HEK293 (cell line): Measurements from ENCODE around the gene FAM240A.

Experiments used
- CTCF ChIA-PET: fragments of 350-600 bp; formaldehyde crosslinking; extraction: SDS; loops from one replicate; lab custom pipeline; 2021; ENCODE audit warnings: antibody characterized with exemption; lab: Yijun Ruan, JAX
- POLR2A ChIA-PET: fragments of 300-600 bp; formaldehyde crosslinking; extraction: SDS; loops from one replicate; lab custom pipeline; 2020; ENCODE audit warnings: antibody characterized with exemption, inconsistent platforms; lab: Yijun Ruan, JAX
- H3K27ac ChIP-seq: fragments of 200-500 bp; sonication (Bioruptor generic); 2 replicates; pipeline ENCODE4 v1.5.1; 2014; ENCODE audit warnings: low read depth, low read length, control low read depth, inconsistent platforms; ENCODE audit errors: extremely low read depth
- H3K36me3 ChIP-seq, 2 experiments: fragments of 200-500 bp in 1 of 2; sonication (Bioruptor generic) in 1 of 2; 1 replicate in 1 of 2; 2 replicates in 1 of 2; pipeline ENCODE4 v1.5.1; 2014 to 2017; ENCODE audit warnings: inconsistent platforms in 2 of 2, low read length in 2 of 2; ENCODE audit not compliant: control insufficient read depth in 2 of 2, insufficient read depth in 1 of 2
- H3K4me1 ChIP-seq: fragments of 200-500 bp; sonication (Bioruptor generic); 2 replicates; pipeline ENCODE4 v1.5.1; 2014; ENCODE audit warnings: mild to moderate bottlenecking, low read length, inconsistent platforms; ENCODE audit not compliant: control insufficient read depth, insufficient read depth
- H3K4me3 ChIP-seq: 2 replicates; pipeline ENCODE4 v1.5.1; 2011; ENCODE audit warnings: low read depth, mild to moderate bottlenecking, control low read depth, low read length, moderate library complexity
- H3K9me3 ChIP-seq: fragments of 200-500 bp; sonication (Bioruptor generic); 2 replicates; pipeline ENCODE4 v1.5.1; 2014; ENCODE audit warnings: low read depth, low read length, inconsistent platforms; ENCODE audit not compliant: control insufficient read depth, insufficient read depth
- GLIS1 ChIP-seq: fragments of 450-650 bp; formaldehyde crosslinking; IDR thresholded peaks from 2 replicates; pipeline ENCODE4 v1.5.1; 2016; ENCODE audit warnings: missing biosample characterization, missing genetic modification characterization
- HIC1 ChIP-seq: fragments of 450-650 bp; formaldehyde crosslinking; IDR thresholded peaks from 2 replicates; pipeline ENCODE4 v1.5.1; 2016; ENCODE audit warnings: missing biosample characterization, missing genetic modification characterization
- PRDM2 ChIP-seq: fragments of 450-650 bp; formaldehyde crosslinking; IDR thresholded peaks from 2 replicates; pipeline ENCODE4 v1.5.1; 2016; ENCODE audit warnings: missing biosample characterization, missing genetic modification characterization, borderline replicate concordance
- PRDM6 ChIP-seq: fragments of 450-650 bp; formaldehyde crosslinking; IDR thresholded peaks from 2 replicates; pipeline ENCODE4 v1.5.1; 2017; ENCODE audit warnings: missing biosample characterization, missing genetic modification characterization
- REPIN1 ChIP-seq: fragments of 450-650 bp; formaldehyde crosslinking; IDR thresholded peaks from 2 replicates; pipeline ENCODE4 v1.5.1; 2017; ENCODE audit warnings: missing biosample characterization, missing genetic modification characterization, low read depth
- YY1 ChIP-seq: fragments of 450-650 bp; formaldehyde crosslinking; IDR thresholded peaks from 2 replicates; pipeline ENCODE4 v1.5.1; 2018; ENCODE audit warnings: missing biosample characterization, missing genetic modification characterization
- ZBTB1 ChIP-seq: fragments of 450-650 bp; formaldehyde crosslinking; IDR thresholded peaks from 2 replicates; pipeline ENCODE4 v1.5.1; 2016; ENCODE audit warnings: missing biosample characterization, missing genetic modification characterization
- ZNF169 ChIP-seq: fragments of 450-650 bp; formaldehyde crosslinking; IDR thresholded peaks from 2 replicates; pipeline ENCODE4 v1.5.1; 2016; ENCODE audit warnings: missing biosample characterization, missing genetic modification characterization
- ZNF221 ChIP-seq: fragments of 450-650 bp; formaldehyde crosslinking; IDR thresholded peaks from 2 replicates; pipeline ENCODE4 v1.5.1; 2017; ENCODE audit warnings: missing biosample characterization, missing genetic modification characterization, borderline replicate concordance
- ZNF26 ChIP-seq: fragments of 450-650 bp; formaldehyde crosslinking; IDR thresholded peaks from 2 replicates; pipeline ENCODE4 v1.5.1; 2016; ENCODE audit warnings: missing biosample characterization, missing genetic modification characterization
- ZNF324 ChIP-seq: fragments of 450-650 bp; formaldehyde crosslinking; IDR thresholded peaks from 2 replicates; pipeline ENCODE4 v1.5.1; 2016; ENCODE audit warnings: missing biosample characterization, missing genetic modification characterization
- ZNF350 ChIP-seq: fragments of 450-650 bp; formaldehyde crosslinking; IDR thresholded peaks from 2 replicates; pipeline ENCODE4 v1.5.0; 2017; ENCODE audit warnings: missing biosample characterization, mild to moderate bottlenecking, missing genetic modification characterization
- ZNF354C ChIP-seq: fragments of 450-650 bp; formaldehyde crosslinking; IDR thresholded peaks from 2 replicates; pipeline ENCODE4 v1.5.1; 2016; ENCODE audit warnings: missing biosample characterization, missing genetic modification characterization, low read depth, borderline replicate concordance
- ZNF362 ChIP-seq: fragments of 450-650 bp; formaldehyde crosslinking; IDR thresholded peaks from 2 replicates; pipeline ENCODE4 v1.5.1; 2016; ENCODE audit warnings: missing biosample characterization, missing genetic modification characterization
- ZNF510 ChIP-seq: fragments of 450-650 bp; formaldehyde crosslinking; IDR thresholded peaks from 2 replicates; pipeline ENCODE4 v1.5.1; 2018; ENCODE audit warnings: mild to moderate bottlenecking, missing genetic modification characterization, missing biosample characterization; ENCODE audit not compliant: insufficient replicate concordance
- ZNF549 ChIP-seq: fragments of 450-650 bp; IDR thresholded peaks from 2 replicates; pipeline ENCODE4 v1.5.1; 2018; ENCODE audit warnings: missing biosample characterization, missing genetic modification characterization, mild to moderate bottlenecking, inconsistent platforms, moderate library complexity
- ZNF629 ChIP-seq: fragments of 450-650 bp; formaldehyde crosslinking; IDR thresholded peaks from 2 replicates; pipeline ENCODE4 v1.5.1; 2017; ENCODE audit warnings: missing biosample characterization, missing genetic modification characterization
- ZNF664 ChIP-seq: fragments of 450-650 bp; formaldehyde crosslinking; IDR thresholded peaks from 2 replicates; pipeline ENCODE4 v1.5.1; 2016; ENCODE audit warnings: missing biosample characterization, missing genetic modification characterization
- ZNF791 ChIP-seq: fragments of 450-650 bp; formaldehyde crosslinking; IDR thresholded peaks from 2 replicates; pipeline ENCODE4 v1.5.1; 2016; ENCODE audit warnings: missing biosample characterization, missing genetic modification characterization
- ZSCAN18 ChIP-seq: fragments of 450-650 bp; formaldehyde crosslinking; IDR thresholded peaks from 2 replicates; pipeline ENCODE4 v1.5.1; 2016; ENCODE audit warnings: missing biosample characterization, missing genetic modification characterization

FAM240A gene

GRCh38 chr3:46639221-46639620 is 26.9 kb downstream of the FAM240A start:
- Histone ChIP-seq H3K27ac (no peak overlapping the region), H3K9me3 (no peaks in the 10 kb centered on the region), H3K4me1 (no peaks in the 10 kb centered on the region), H3K36me3 (no peaks in the 10 kb centered on the region)
- ChIA-PET POLR2A (no interaction called here), CTCF (no interaction called here)
- no peak for TF ChIP-seq ZNF26 (tag by site-specific recombination)
- TF ChIP-seq GLIS1 (tag by site-specific recombination), result no peak
- no peak for TF ChIP-seq ZNF664 (tag by site-specific recombination)
- no peak for TF ChIP-seq ZNF629 (tag by site-specific recombination)
- no peak for TF ChIP-seq PRDM6 (tag by site-specific recombination)
- TF ChIP-seq HIC1, result no peak
- TF ChIP-seq YY1 (tag by site-specific recombination), result no peak
- TF ChIP-seq REPIN1 (tag by site-specific recombination), result no peak
- no peak for TF ChIP-seq ZNF169 (tag by site-specific recombination)
- TF ChIP-seq ZNF350 (tag by site-specific recombination), result no peak
- no peak for TF ChIP-seq ZSCAN18 (tag by site-specific recombination)
- no peak for TF ChIP-seq ZNF791
- TF ChIP-seq, all 188 proteins: peak for 0
- no peak overlapping the region for H3K4me3 ChIP-seq

GRCh38 chr3:46640927-46641326 is 28.6 kb downstream of the FAM240A start:
- no peaks in the 10 kb centered on the region for H3K9me3 ChIP-seq
- ChIA-PET POLR2A (no interaction called here), CTCF (interaction anchor here (0.5 kb wide), 1 partner anchor 128 kb away, joined by 3 read pairs; no protein-coding TSS in a partner anchor)
- no peaks in the 10 kb centered on the region for H3K36me3 ChIP-seq
- H3K4me3 ChIP-seq, result no peak overlapping the region
- no peak overlapping the region for H3K27ac ChIP-seq
- H3K4me1 ChIP-seq, result no peaks in the 10 kb centered on the region
- TF ChIP-seq ZNF549 (tag by site-specific recombination) (no peak), ZBTB1 (no peak), ZNF510 (tag by site-specific recombination) (no peak), ZNF324 (tag by site-specific recombination) (no peak), PRDM2 (tag by site-specific recombination) (no peak), ZNF362 (tag by site-specific recombination) (no peak), ZNF221 (tag by site-specific recombination) (no peak), ZNF354C (tag by site-specific recombination) (no peak)
